Rectal smooth muscle tissue (tissue), 1 donor: ENCODE measurements around the gene PPP1R37.

Source experiments
- H3K27ac ChIP-seq: one replicate; pipeline ENCODE4 v1.7.0; 2013; ENCODE audit warnings: low read depth, low read length, inconsistent platforms
- H3K27me3 ChIP-seq: one replicate; pipeline ENCODE4 v1.7.0; 2013; ENCODE audit warnings: low read length; ENCODE audit not compliant: control insufficient read depth, insufficient read depth
- H3K36me3 ChIP-seq: one replicate; pipeline ENCODE4 v1.7.0; 2013; ENCODE audit warnings: low read length; ENCODE audit not compliant: control insufficient read depth, insufficient read depth
- H3K4me1 ChIP-seq: one replicate; pipeline ENCODE4 v1.7.0; 2013; ENCODE audit warnings: low read length; ENCODE audit not compliant: control insufficient read depth, insufficient read depth
- H3K4me3 ChIP-seq: one replicate; pipeline ENCODE4 v1.7.0; 2013; ENCODE audit warnings: low read length
- H3K9ac ChIP-seq: one replicate; pipeline ENCODE4 v1.7.0; 2013; ENCODE audit warnings: low read length

The PPP1R37 gene

DNA sequence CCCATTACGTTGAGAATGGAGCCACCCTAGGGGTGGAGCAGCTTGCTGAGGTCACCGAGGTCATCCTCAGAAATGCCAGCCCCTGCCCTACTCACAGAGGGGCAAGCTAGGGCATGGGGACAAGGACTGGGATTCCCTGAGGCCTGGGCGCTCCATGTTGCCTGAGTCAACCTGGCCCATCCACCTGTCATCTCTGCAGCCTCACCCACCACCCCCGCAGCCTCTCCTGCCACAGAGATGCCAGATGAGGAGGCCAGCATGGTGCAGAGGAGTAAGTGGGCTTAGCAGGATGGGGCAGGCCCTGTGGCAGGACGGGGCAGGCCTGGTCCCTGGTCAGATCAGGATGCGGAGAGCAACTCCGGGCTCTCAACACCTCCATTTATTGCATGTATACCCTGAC lies 58.3 kb downstream of the PPP1R37 start:
- Histone ChIP-seq H3K27ac (no peak overlapping the region), H3K36me3 (peaks cover 2% of the 10 kb centered on the region), H3K9ac (no peak overlapping the region), H3K4me3 (no peak overlapping the region), H3K4me1 (peaks cover 3% of the 10 kb centered on the region), H3K27me3 (peaks cover 23% of the 10 kb centered on the region)

DNA sequence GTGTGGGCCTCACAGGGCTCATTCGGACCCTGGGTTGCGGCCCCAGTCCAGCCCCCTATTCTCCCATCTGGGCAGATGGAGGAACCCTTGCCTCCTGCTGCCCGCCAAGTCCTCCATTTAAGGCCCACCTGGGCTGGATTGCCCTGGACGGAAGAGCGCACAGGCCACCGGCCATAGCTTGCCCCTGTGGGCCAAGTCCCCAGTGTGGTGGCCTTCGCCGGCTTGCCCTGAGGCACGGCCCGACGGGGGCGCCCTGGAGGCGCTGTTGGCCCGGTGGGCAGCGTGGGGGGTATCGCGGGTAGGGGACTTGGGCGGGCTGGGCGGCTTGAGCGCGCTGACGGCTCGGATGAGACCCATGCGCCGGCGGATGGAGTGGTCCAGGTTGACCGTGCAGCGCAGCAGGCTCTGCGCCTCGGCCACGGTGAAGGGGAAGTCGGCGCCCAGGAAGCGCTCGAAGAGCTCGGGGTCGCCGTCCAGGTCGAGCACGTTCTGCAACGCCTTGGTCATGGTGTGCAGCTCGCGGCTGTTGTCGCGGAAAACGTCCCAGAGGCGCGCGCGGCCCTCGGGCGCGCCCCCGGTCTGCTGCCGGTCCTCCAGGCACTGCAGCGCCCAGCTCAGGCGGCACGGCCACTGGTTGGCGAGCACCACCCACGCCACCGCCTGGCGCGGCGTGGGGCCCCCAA lies 59.0 kb downstream of the PPP1R37 start:
- Histone ChIP-seq H3K27me3 (peaks cover 23% of the 10 kb centered on the region), H3K27ac (no peak overlapping the region), H3K36me3 (peaks cover 2% of the 10 kb centered on the region), H3K4me1 (peaks cover 3% of the 10 kb centered on the region), H3K4me3 (peak overlapping the region; percentile 64), H3K9ac (no peak overlapping the region)

DNA sequence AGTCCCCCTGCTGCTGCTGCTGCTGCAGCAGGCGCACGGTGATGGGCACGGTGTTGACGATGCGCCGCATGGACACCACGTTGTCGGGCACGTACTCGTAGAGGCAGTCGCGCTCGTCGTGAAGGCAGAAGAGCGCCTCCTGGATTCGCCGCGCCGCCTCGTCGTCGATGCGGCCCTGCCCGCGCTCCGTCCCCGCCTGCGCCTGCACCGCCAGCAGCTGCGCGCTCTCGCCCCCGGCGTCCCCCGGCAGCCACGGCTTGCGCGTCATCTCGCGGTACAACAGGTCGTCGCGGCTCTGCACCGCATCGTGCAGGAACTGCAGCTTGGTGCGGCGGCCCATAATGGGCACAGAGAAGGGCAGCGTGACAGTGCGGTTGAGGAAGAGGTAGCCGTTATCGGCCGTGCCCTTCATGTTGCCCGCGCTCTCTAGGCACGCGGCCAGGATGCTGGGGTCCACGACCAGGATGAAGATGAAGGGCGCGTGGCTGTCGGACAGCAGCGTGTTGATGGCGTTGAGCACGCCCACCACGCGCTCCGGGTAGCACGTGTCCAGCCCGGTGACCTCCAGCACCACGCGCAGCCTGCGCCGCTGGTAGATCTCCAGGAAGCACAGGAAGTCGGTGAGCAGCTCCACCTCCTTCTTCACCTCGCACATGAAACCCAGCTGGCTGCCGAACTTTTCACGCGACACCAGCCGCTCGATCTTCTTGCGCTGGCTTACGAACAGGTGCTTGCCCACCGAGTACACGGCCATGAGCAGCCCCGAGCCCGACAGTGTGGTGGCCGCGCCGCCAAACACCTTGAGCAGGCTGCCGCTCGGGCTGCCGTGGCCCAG lies 59.7 kb downstream of the PPP1R37 start:
- peaks cover 23% of the 10 kb centered on the region for H3K27me3 ChIP-seq
- peaks cover 3% of the 10 kb centered on the region for H3K4me1 ChIP-seq
- H3K4me3 ChIP-seq: peak overlapping the region; percentile 64
- no peaks in the 10 kb centered on the region for H3K36me3 ChIP-seq
- H3K9ac ChIP-seq: no peak overlapping the region
- no peak overlapping the region for H3K27ac ChIP-seq

DNA sequence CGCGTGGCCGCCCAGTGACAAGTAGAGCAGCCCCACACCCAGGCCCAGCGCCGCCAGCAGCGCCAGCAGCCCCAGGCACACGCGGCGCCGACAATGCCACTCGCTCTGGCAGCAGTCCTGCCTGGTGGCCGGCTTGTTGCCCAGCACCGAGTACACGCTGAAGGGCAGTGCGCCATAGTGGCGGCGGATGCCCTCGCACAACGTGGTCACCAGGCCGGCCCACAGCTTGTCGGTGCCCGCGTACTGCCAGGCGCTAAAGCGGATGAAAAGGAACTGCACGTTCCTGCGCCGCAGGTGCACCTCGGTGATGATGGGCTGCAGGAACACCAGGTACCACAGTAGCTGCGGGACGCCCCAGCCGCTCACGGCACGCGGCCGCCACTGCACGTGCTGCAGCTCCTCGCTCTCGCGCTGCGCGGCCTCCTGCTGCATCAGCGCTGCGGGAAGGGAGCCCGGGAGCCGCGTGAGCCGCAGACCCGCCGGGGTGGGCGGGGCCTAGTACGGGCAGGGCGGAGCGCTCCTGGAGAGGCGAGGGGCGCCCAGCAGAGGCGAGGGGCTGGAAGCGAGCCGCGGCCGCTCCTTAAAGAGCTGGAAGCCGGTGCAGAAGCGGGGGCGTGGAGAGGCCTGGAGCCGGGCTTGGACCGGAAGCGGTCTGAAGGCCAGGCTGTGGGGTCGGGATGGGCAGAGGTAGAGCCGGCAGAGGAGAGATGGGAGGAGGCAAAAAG lies 60.5 kb downstream of the PPP1R37 start:
- Histone ChIP-seq H3K27me3 (peaks cover 27% of the 10 kb centered on the region), H3K36me3 (no peaks in the 10 kb centered on the region), H3K4me3 (peak overlapping the region; percentile 64), H3K9ac (no peak overlapping the region), H3K27ac (no peak overlapping the region), H3K4me1 (peaks cover 3% of the 10 kb centered on the region)

DNA sequence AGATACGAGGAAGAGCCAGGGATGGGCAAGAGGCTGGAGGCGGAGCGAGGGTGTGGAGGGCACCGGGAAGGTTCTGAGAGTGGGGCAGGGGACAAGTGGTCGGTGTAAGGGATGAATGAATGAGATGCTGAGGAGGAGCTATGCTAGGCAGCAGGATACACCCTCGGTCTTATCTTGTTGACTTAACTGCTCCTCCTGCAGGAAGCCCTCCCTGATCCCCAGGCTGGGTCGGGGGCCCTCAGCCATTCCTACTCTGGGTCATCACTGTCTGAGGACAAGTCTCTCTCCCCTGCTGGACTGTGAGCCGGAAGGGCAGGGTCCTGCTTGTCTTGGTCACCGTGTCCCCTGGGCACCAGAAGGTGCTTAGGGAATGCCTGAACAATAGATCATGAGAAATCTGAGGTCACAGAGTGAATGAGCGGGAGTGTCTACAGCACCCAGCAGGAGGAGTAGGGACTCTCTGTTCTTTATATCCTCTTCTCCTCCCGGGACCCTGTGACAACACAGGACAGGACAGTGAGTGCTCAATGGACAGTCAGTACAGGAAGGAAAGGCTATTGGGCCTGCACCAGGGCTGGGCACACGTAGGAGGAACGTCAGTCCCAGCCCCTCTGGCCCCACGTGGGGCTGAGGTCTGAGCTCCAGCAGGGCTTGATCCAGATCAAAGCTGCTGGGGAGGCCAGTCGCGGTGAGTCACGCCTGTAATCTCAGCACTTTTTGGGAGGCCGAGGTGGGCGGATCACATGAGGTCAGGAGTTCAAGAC lies 61.3 kb downstream of the PPP1R37 start:
- Histone ChIP-seq H3K4me1 (peaks cover 3% of the 10 kb centered on the region), H3K4me3 (no peak overlapping the region)

DNA sequence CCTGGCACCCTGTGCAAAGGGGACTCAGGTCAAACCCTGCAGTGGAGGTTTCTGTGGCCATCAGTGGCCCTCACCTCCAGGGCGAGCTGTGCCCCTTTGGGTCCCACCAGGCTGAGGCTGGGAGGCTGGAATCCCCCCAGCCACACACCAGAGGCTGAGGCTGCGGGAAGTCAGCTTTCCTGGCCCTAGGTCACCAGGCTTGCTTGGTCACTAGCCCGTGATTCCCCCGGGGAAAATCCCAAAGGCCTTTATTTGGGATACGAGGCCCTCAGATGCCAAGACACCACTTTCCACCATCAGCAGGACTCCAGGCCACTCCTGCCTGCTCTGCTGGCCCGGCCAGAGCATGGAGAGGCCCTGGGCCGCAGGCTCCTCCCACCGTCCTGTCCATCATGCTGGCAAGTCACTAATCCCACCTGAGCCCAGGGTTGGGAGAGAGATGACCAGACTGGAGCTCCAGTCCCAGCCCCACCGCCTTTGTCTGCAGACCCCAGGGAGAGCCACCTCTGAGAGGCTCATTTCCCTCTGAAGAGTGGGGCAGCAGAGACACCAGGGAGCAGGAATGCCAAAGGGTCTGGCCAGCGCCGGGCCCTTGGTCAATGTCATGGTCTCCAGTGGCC lies 63.1 kb downstream of the PPP1R37 start:
- H3K4me3 ChIP-seq: no peak overlapping the region
- no peaks in the 10 kb centered on the region for H3K36me3 ChIP-seq
- H3K27ac ChIP-seq: no peak overlapping the region
- H3K9ac ChIP-seq: no peak overlapping the region
- peaks cover 39% of the 10 kb centered on the region for H3K27me3 ChIP-seq
- H3K4me1 ChIP-seq: peaks cover 3% of the 10 kb centered on the region

More for the DNA sequence above, 61.3 kb downstream of the PPP1R37 start:
- Histone ChIP-seq H3K27ac (no peak overlapping the region), H3K9ac (no peak overlapping the region), H3K36me3 (no peaks in the 10 kb centered on the region), H3K27me3 (peaks cover 31% of the 10 kb centered on the region)

DNA sequence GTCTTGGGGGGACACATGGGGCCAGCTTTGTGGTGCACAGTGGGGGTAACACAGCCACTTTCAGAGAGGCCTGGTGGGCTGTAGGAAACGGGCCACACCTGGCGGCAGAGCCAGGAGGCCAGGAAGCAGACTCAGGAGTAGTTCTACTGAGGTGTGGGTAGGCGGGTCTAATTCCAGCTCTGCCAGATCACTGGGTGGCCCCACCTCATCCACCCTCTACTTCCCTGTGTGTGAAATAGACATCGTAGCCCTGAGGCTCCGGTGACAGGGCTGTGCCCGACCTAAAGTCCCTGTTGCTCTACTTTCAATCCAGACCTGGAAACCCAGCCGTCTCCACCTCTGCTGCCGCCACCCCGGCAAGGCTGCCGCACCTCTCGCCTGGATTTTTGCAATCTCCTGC lies 63.8 kb downstream of the PPP1R37 start:
- Histone ChIP-seq H3K4me1 (peaks cover 3% of the 10 kb centered on the region), H3K27ac (no peak overlapping the region), H3K36me3 (no peaks in the 10 kb centered on the region), H3K9ac (no peak overlapping the region), H3K27me3 (peaks cover 36% of the 10 kb centered on the region), H3K4me3 (no peak overlapping the region)

DNA sequence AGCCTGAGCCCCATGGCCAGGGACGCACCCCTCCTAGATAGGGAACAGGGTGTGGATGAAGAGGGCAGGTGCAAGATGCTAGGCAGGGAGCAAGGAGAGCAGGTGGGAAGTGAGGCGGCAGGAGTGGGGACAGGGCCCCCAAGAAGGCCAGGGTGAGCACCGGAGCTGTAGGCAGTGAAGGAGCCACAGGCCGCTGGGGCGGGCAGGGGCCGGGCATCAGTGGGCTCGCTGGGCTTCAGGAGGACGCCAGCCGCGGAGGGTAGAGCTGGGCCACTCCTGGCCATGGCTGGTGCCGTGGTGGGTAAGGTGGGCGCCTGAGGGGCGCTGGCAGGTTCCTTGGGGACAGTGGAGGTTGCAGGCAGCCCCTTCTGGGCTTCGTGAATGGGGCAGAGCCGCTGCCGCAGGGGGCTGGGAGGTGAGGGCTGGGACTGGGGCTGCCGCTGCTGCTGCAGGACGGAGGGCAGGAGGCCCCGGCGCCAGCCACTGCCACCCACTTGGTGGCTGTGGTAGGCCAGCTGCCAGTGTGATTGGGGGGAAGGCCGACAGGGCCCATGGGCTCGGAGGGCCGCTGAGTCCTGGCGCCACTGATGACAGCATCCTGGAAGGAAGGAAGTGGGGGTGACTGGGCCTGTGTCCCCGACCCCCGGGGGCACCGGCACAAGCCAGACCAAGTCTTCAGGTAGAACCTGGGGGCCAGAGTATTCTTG lies 65.7 kb downstream of the PPP1R37 start:
- Histone ChIP-seq H3K9ac (no peak overlapping the region), H3K4me3 (no peak overlapping the region), H3K27ac (no peak overlapping the region), H3K36me3 (no peaks in the 10 kb centered on the region), H3K27me3 (peaks cover 24% of the 10 kb centered on the region), H3K4me1 (no peaks in the 10 kb centered on the region)

DNA sequence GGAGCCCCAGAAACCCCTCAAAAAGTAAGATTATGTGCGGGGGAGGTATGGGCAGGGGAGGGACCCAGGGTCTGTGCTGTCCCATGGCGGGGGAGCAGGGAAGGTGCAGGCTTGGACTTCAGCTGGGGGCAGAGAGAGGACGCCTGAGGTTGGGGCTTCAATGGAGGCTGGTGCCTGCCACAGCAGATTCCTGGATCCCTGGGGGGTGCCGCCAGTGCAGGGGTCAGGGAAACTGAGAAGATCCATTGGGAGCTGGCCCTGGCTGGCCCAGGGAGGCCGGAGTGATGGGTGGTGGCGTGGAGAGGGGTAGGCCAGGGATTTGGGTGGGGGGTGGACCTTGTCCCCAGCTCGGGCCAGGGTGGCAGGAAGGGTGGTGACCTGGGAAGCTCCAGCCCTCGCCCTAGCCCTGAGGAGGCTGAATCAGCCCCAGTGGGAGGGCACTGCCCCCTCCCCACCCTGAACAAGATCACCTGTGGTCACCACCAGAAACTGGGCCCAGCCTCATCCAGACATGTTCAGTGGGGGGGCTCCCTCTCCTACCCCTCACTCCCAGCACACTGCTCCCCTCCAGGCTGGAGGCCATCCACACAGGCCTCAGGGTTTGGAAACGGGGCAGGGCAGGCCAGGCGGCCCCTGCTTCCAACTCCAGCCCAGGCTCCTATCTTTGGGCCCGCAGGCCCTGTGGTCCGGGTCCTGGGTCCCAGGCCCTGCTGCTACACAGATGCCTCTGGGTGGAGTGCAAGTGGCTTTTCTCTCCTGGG lies 66.4 kb downstream of the PPP1R37 start:
- Histone ChIP-seq H3K36me3 (no peaks in the 10 kb centered on the region), H3K4me3 (no peak overlapping the region), H3K27me3 (peaks cover 17% of the 10 kb centered on the region), H3K4me1 (no peaks in the 10 kb centered on the region), H3K9ac (no peak overlapping the region), H3K27ac (no peak overlapping the region)

DNA sequence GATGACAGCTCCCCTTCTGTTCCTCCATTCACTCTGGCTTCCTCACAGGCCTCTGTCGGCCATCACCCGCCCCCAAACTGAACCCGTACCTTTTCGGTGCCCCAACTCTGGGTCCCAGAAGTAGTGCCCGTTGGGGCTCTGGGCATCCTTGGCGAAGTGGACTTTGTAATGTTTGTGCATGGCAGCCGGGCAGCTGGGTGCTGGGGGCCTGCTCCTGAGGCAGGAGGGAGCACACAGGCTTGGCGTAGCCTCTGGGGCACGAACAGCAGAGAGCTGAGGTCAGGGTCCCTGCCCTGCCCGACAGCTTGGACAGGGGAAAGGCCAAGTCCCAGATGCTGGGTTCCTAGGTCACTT lies 67.0 kb downstream of the PPP1R37 start:
- H3K27me3 ChIP-seq: peaks cover 16% of the 10 kb centered on the region

More for the DNA sequence above, 67.0 kb downstream of the PPP1R37 start:
- H3K4me1 ChIP-seq: no peaks in the 10 kb centered on the region
- H3K9ac ChIP-seq: no peak overlapping the region
- no peak overlapping the region for H3K27ac ChIP-seq
- no peaks in the 10 kb centered on the region for H3K36me3 ChIP-seq
- no peak overlapping the region for H3K4me3 ChIP-seq
